Ovary (tissue), 3 donors: ENCODE data around the gene EBF3.

Experiments used
- POLR2A ChIP-seq: fragments of 450-650 bp; IDR thresholded peaks from one replicate; pipeline ENCODE4 v1.6.1; 2017; ENCODE audit warnings: antibody characterized with exemption, mild to moderate bottlenecking, moderate library complexity
- TF ChIP-seq, protein P1 (sequence below), 3 donors: fragments of 450-650 bp in 2 of 3; fragments of 200-600 bp in 1 of 3; IDR thresholded peaks; one replicate each; pipeline versions ENCODE4 v1.5.1 to v1.8.0; 2016 to 2022; ENCODE audit warnings: antibody characterized with exemption in 3 of 3, mild to moderate bottlenecking in 1 of 3
- donor health status: DM: no; HTN: no; CAD: no.

DNA sequence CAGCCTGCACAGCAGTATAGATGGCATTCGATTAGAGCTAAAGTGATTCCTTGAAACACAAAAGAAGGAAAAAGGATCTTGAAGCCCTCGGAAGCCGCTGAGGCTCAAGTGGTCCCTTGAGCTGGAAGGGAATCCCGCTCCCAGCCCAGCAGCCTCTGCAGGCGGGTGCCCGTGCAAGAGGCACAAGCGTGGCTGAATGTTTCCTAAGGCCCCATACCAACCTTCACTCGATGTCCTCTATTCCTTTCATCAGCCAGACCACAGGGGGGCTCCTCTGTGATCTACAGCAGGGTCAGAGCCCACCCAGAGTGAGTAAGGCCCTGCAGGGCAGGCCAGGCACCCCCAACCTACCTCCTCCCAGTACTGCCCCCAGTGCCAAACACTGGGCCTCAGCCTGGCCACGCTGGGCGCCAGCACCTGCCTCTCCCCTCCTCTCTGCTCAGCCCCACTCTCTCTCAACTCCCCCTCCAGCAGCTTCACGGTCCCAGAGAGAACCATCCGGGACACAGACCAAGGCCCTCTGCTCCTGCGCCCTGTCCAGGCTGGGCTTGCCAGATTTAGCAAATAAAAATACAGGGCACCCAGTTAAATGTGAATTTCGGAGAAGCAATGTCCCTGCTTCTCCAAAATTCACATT is 30.5 kb downstream of the EBF3 start:
- TF ChIP-seq POLR2A: no peak
- TF ChIP-seq, protein P1, sequence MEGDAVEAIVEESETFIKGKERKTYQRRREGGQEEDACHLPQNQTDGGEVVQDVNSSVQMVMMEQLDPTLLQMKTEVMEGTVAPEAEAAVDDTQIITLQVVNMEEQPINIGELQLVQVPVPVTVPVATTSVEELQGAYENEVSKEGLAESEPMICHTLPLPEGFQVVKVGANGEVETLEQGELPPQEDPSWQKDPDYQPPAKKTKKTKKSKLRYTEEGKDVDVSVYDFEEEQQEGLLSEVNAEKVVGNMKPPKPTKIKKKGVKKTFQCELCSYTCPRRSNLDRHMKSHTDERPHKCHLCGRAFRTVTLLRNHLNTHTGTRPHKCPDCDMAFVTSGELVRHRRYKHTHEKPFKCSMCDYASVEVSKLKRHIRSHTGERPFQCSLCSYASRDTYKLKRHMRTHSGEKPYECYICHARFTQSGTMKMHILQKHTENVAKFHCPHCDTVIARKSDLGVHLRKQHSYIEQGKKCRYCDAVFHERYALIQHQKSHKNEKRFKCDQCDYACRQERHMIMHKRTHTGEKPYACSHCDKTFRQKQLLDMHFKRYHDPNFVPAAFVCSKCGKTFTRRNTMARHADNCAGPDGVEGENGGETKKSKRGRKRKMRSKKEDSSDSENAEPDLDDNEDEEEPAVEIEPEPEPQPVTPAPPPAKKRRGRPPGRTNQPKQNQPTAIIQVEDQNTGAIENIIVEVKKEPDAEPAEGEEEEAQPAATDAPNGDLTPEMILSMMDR (IDR thresholded peaks at IDR 0.05): no peak
